Muscle of leg (tissue), 11 donors: ENCODE results near the gene ADAM20. TPM values are rescaled to one million over a fixed set of nuclear protein-coding genes. Genes with fewer than 3 reads are reported as not detected.
"Not testable (repeated sequence)": the region's sequence is repeated elsewhere in the genome, so short reads cannot be mapped to it uniquely, and the experiment has no call there.

Experiments
- DNase-seq: peaks from one replicate; pipeline ENCODE4 v3.0.0; 2013
- H3K27ac ChIP-seq: one replicate; pipeline ENCODE4 v1.5.1; 2013; ENCODE audit warnings: mild to moderate bottlenecking, low read length, control low read depth
- H3K27me3 ChIP-seq: one replicate; pipeline ENCODE4 v1.6.1; 2013; ENCODE audit warnings: low read length; ENCODE audit not compliant: control insufficient read depth, insufficient read depth
- H3K36me3 ChIP-seq: one replicate; pipeline ENCODE4 v1.6.1; 2013; ENCODE audit warnings: low read length; ENCODE audit not compliant: control insufficient read depth, insufficient read depth
- H3K4me1 ChIP-seq: one replicate; pipeline ENCODE4 v1.6.1; 2013; ENCODE audit warnings: low read length; ENCODE audit not compliant: control insufficient read depth, insufficient read depth
- H3K4me3 ChIP-seq: one replicate; pipeline ENCODE4 v1.5.1; 2013; ENCODE audit warnings: low read length, control low read depth
- H3K9me3 ChIP-seq: replicated peaks from 2 replicates; pipeline ENCODE4 v1.6.1; 2013; ENCODE audit warnings: low read depth, low read length; ENCODE audit not compliant: control insufficient read depth
- WGBS: methylation state at CpG from one replicate; pipeline ENCODE4 v1.1.5; 2013; ENCODE audit warnings: missing lambda C conversion rate; ENCODE audit not compliant: insufficient coverage; 5-methylcytosine and 5-hydroxymethylcytosine counted together
- polyA plus RNA-seq, 8 donors: library from polyadenylated mRNA; unstranded; fragments of 120-200 nt; gene quantifications; one replicate each; pipeline versions ENCODE4 v1.2.1 to v1.2.3, GENCODE V29; 2013; ENCODE audit warnings: inconsistent platforms in 1 of 8, low replicate concordance in 1 of 8; ENCODE audit not compliant: insufficient read length in 8 of 8, insufficient read depth in 1 of 8
- total RNA-seq: library from RNA; stranded (reverse); fragments of 120-200 nt; gene quantifications from one replicate; pipeline ENCODE4 v1.2.4, GENCODE V29; 2013

ADAM20 gene
- total and polyA plus RNA-seq, 9 donors: 0.05 to 0.80 (median 0.11) TPM; not detected in 3

DNA sequence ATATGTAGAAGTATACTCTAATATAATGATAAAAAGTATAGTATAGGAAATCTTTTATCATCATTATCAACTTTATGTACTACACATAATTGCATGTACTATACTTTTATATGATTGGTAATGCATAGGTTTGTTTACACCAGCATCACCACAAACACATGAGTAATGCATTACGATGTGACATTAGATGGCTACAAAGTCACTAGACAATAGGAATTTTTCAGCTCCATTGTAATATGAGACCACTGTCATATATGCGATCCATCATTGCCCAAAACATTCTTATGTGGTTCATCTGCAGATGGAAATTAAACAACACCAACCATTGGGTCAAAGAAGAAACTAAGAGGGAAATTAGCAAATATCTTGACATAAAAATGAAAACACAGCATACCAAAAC, 4.4 kb downstream of the ADAM20 start:
- WGBS: no CpG with 5 or more reads among the region's 2 CpGs
- H3K36me3 ChIP-seq: no peaks in the 10 kb centered on the region

GRCh38 chr14:70527501-70528105, 7.2 kb downstream of the ADAM20 start:
- Histone ChIP-seq H3K4me1 (no peaks in the 10 kb centered on the region), H3K36me3 (no peaks in the 10 kb centered on the region), H3K4me3 (no peak overlapping the region), H3K27me3 (no peaks in the 10 kb centered on the region), H3K27ac (no peak overlapping the region), H3K9me3 (no peaks in the 10 kb centered on the region)
- no peak for DNase-seq
- 81% methylated on average over 2 of the region's 2 CpGs for WGBS

More for the DNA sequence above, 4.4 kb downstream of the ADAM20 start:
- no peaks in the 10 kb centered on the region for H3K27me3 ChIP-seq
- no peaks in the 10 kb centered on the region for H3K4me1 ChIP-seq
- no peaks in the 10 kb centered on the region for H3K9me3 ChIP-seq
- H3K4me3 ChIP-seq: no peak overlapping the region
- DNase-seq: no peak
- no peak overlapping the region for H3K27ac ChIP-seq

DNA sequence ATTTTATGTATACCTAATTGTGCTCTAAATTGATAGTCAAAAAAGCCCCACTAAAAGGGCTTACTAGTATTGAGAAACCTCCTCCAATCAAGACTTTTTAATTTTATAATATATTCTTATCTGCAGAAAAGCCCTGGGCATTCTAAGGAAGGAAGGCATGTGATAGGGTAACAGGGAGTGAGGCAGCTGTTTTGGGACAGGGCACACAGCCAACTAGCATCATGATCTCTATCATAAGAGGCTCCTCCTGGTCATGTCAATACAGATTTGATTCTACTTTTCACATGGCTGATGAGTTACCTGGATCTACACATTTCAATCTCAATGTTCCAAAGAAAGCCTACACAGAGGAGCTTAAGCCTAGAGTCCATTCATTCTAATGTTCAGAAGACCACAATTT, 9.1 kb downstream of the ADAM20 start:
- no peaks in the 10 kb centered on the region for H3K27me3 ChIP-seq
- H3K36me3 ChIP-seq: no peaks in the 10 kb centered on the region
- no peaks in the 10 kb centered on the region for H3K4me1 ChIP-seq
- H3K9me3 ChIP-seq: no peaks in the 10 kb centered on the region
- H3K4me3 ChIP-seq: no peak overlapping the region
- no peak overlapping the region for H3K27ac ChIP-seq
- DNase-seq: no peak

- 100% methylated on average over 1 of the region's 3 CpGs for WGBS
- no peak for DNase-seq
- Histone ChIP-seq H3K4me3 (no peak overlapping the region), H3K27ac (no peak overlapping the region), H3K4me1 (no peaks in the 10 kb centered on the region), H3K36me3 (no peaks in the 10 kb centered on the region), H3K27me3 (no peaks in the 10 kb centered on the region), H3K9me3 (peaks cover 2% of the 10 kb centered on the region)
Observed at GRCh38 chr14:70515811-70516210, 19.0 kb downstream of the ADAM20 start.

- Histone ChIP-seq H3K27ac (no peak overlapping the region), H3K4me3 (no peak overlapping the region), H3K9me3 (no peaks in the 10 kb centered on the region), H3K27me3 (no peaks in the 10 kb centered on the region), H3K4me1 (no peaks in the 10 kb centered on the region), H3K36me3 (no peaks in the 10 kb centered on the region)
- 65% methylated on average over 2 of the region's 4 CpGs for WGBS
- no peak for DNase-seq
Observed at GRCh38 chr14:70514168-70515069, 20.4 kb downstream of the ADAM20 start.

DNA sequence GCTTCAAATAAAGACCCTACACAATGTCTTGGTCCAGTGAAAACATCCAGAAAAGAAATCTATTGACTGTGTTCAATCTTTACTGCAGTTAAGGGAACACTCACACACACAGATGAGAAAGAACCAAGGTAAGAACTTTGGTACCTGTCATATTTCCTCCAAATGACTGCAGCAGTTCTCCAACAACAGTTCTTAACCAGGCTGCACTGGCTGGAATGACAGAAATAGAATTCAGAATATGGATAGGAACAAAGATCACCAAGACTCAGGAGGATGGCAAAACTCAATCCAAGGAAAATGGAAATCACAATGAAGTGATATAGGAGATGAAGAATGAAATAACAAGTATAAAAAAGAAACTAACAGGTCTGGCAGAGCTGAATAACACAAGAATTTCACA, 36.6 kb downstream of the ADAM20 start:
- no peaks in the 10 kb centered on the region for H3K27me3 ChIP-seq
- H3K27ac ChIP-seq: no peak overlapping the region
- peaks cover 21% of the 10 kb centered on the region for H3K9me3 ChIP-seq
- H3K4me1 ChIP-seq: no peaks in the 10 kb centered on the region
- no peaks in the 10 kb centered on the region for H3K36me3 ChIP-seq
- DNase-seq: no peak
- H3K4me3 ChIP-seq: no peak overlapping the region

GRCh38 chr14:70489579-70490200, 45.1 kb downstream of the ADAM20 start:
- Histone ChIP-seq H3K9me3 (peaks cover 36% of the 10 kb centered on the region), H3K4me1 (no peaks in the 10 kb centered on the region), H3K27me3 (no peaks in the 10 kb centered on the region), H3K36me3 (no peaks in the 10 kb centered on the region), H3K4me3 (no peak overlapping the region), H3K27ac (no peak overlapping the region)
- 85% methylated on average over 2 of the region's 3 CpGs for WGBS
- no peak for DNase-seq

GRCh38 chr14:70477356-70478105, 57.3 kb downstream of the ADAM20 start:
- H3K27me3 ChIP-seq, H3K27ac ChIP-seq, H3K36me3 ChIP-seq, H3K4me1 ChIP-seq, H3K4me3 ChIP-seq, DNase-seq, H3K9me3 ChIP-seq: not testable (repeated sequence)
- 94% methylated on average over 36 of the region's 57 CpGs for WGBS

GRCh38 chr14:70475459-70475858, 59.3 kb downstream of the ADAM20 start:
- H3K4me3 ChIP-seq, DNase-seq, H3K36me3 ChIP-seq, H3K27me3 ChIP-seq, H3K27ac ChIP-seq, H3K4me1 ChIP-seq, H3K9me3 ChIP-seq: not testable (repeated sequence)
- 87% methylated on average over 8 of the region's 13 CpGs for WGBS

DNA sequence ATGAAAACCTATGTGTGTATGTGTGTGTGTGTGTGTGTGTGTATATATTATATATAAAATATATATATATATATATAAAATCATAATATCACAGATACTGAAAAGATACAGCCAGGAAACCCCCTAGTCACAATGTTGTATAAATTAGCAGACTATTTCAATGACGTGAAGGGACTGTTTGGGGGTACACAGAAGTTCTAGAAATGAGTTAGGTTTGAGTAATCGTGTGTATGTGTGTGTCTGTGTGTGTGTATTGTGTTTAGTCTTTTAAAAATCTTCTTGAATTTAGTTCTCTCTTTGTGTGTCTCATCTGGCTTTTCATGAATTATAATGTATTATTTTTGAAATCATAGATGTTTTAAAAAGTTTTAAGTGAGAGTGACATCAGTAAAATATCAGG, 61.0 kb downstream of the ADAM20 start:
- WGBS: 40% methylated on average over 1 of the region's 2 CpGs
- Histone ChIP-seq H3K36me3 (no peaks in the 10 kb centered on the region), H3K27ac (no peak overlapping the region), H3K4me3 (no peak overlapping the region), H3K9me3 (no peaks in the 10 kb centered on the region), H3K4me1 (no peaks in the 10 kb centered on the region), H3K27me3 (no peaks in the 10 kb centered on the region)
- DNase-seq: no peak
